Measurements from ENCODE around the gene CYP4F2. TPM values are rescaled to one million over a fixed set of nuclear protein-coding genes. Genes with fewer than 3 reads are reported as not detected.

Gene CYP4F2
- total and polyA plus RNA-seq, 12 donors = not detected

DNA sequence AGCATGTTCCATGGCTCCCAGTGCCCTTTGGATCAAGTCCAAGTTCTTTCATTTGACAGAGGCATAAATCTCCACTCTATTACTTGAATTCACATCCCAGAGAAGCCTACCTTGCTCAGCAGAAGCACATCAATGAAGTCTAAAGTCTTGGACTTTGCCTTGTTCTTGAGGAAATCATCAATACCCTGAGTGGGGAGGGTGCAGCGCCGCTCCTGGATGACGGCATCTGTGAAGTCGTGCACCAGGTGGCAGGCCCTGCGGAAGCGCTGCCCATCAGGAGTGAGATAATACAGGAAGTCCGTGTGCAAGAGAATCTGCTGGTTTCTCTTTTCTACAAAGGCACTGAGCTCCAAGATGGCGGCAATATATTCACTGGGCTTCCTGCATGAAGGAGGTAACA is 25.8 kb upstream of the CYP4F2 start:
- TF ChIP-seq, protein P1, sequence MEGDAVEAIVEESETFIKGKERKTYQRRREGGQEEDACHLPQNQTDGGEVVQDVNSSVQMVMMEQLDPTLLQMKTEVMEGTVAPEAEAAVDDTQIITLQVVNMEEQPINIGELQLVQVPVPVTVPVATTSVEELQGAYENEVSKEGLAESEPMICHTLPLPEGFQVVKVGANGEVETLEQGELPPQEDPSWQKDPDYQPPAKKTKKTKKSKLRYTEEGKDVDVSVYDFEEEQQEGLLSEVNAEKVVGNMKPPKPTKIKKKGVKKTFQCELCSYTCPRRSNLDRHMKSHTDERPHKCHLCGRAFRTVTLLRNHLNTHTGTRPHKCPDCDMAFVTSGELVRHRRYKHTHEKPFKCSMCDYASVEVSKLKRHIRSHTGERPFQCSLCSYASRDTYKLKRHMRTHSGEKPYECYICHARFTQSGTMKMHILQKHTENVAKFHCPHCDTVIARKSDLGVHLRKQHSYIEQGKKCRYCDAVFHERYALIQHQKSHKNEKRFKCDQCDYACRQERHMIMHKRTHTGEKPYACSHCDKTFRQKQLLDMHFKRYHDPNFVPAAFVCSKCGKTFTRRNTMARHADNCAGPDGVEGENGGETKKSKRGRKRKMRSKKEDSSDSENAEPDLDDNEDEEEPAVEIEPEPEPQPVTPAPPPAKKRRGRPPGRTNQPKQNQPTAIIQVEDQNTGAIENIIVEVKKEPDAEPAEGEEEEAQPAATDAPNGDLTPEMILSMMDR (IDR thresholded peaks at IDR 0.05) = no peak
- no peak for TF ChIP-seq POLR2A (IDR thresholded peaks at IDR 0.05)
- DNase-seq = no peak
- Histone ChIP-seq H3K4me1 (replicated peaks in 1 of 2) (no peaks in the 10 kb centered on the region), H3K27me3 (peaks cover 4% of the 10 kb centered on the region), H3K36me3 (replicated peaks in 1 of 2) (no peaks in the 10 kb centered on the region), H3K9me3 (replicated peaks in 1 of 3) (no peaks in the 10 kb centered on the region), H3K4me3 (no peak overlapping the region), H3K27ac (no peak overlapping the region)
- 81 to 83% (median 83%) methylated on average over 8 of the region's 8 CpGs for WGBS, 4 donors
- intact Hi-C loops (cut with DNase I) = no loop called here

DNA sequence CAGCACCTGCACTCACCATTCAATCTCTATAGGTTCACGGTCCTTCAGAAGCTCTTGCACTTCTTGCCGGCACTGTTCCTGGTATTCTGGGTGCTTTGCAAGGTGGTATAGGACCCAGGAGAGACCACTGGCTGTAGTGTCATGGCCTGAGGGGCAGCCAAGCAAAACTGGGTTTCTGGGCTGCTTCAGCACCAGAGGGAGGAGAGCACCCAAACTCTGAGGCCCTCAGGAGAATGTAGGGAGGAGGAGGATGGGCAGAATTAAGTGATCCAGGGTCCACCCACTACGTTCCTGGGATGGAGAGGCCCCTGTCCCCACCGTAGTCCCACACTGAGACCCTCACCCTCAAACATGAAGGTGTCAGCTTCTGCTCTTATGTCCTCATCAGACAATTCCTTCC is 24.1 kb upstream of the CYP4F2 start:
- Histone ChIP-seq H3K36me3 (replicated peaks in 1 of 2) (no peaks in the 10 kb centered on the region), H3K4me1 (replicated peaks in 1 of 2) (no peaks in the 10 kb centered on the region), H3K4me3 (no peak overlapping the region), H3K27me3 (no peaks in the 10 kb centered on the region), H3K27ac (no peak overlapping the region), H3K9me3 (replicated peaks in 1 of 3) (no peaks in the 10 kb centered on the region)
- intact Hi-C loops (cut with DNase I) = no loop called here
- DNase-seq = no peak
- 44 to 86% (median 69%) methylated on average over 2 to 4 of the region's 4 CpGs for WGBS, 4 donors
- TF ChIP-seq, protein P1 (IDR thresholded peaks at IDR 0.05) = no peak
- no peak for TF ChIP-seq POLR2A (IDR thresholded peaks at IDR 0.05)

DNA sequence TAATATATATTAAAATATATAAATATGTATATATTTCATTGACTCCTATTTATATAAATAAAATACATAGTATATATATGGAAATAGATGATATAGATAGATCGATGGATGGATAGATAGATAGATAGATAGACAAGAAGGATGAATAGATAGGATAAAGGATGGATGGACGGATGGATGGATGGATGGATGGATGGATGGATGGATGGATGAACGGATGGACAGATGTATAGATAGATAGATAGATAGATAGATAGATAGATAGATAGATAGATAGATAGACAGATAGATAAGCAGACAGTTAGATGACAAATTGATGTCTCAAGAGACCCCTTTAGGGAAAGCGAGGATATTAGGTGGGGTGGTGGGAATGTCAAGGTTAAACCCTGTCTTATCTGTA is 21.4 kb upstream of the CYP4F2 start:
- no peak for DNase-seq
- WGBS, 4 donors = 67 to 77% (median 70%) methylated on average over 4 of the region's 4 CpGs
- peaks cover 8% of the 10 kb centered on the region for H3K27me3 ChIP-seq
- TF ChIP-seq POLR2A (IDR thresholded peaks at IDR 0.05) = no peak
- H3K9me3 ChIP-seq (replicated peaks in 1 of 3) = peaks cover 0 to 7% (median 3%) of the 10 kb centered on the region in 3 donors
- intact Hi-C loops (cut with DNase I) = no loop called here
- no peak overlapping the region for H3K27ac ChIP-seq
- no peaks in the 10 kb centered on the region for H3K36me3 ChIP-seq (replicated peaks in 1 of 2)
- no peaks in the 10 kb centered on the region for H3K4me1 ChIP-seq (replicated peaks in 1 of 2)
- H3K4me3 ChIP-seq = no peak overlapping the region

DNA sequence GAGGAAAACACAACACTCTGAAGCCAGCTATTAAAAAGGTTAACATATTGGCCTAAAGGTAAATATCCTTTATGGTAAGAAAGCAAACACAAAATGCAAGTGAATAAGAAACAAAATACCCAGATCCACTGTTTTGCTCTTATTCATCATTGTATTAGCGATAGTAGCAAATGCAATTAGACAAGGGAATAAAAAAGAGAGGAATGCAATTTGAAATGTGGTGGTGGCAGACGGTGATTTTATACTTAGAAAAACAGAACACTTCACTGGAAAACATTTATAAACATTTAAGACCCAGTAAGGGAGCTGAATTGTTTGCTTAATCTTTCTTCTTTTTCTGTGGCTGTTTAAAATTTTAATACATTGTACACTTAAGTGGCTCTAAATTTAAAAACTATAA is 17.2 kb upstream of the CYP4F2 start:
- Histone ChIP-seq H3K4me1 (replicated peaks in 1 of 2) (no peaks in the 10 kb centered on the region), H3K4me3 (no peak overlapping the region), H3K9me3 (replicated peaks in 1 of 3) (peaks cover 0 to 7% (median 3%) of the 10 kb centered on the region in 3 donors), H3K36me3 (replicated peaks in 1 of 2) (no peaks in the 10 kb centered on the region), H3K27me3 (peaks cover 28% of the 10 kb centered on the region), H3K27ac (no peak overlapping the region)
- TF ChIP-seq POLR2A (IDR thresholded peaks at IDR 0.05) = no peak
- TF ChIP-seq, protein P1 (IDR thresholded peaks at IDR 0.05) = no peak
- WGBS, 4 donors = 83 to 89% (median 87%) methylated on average over 2 of the region's 2 CpGs
- intact Hi-C loops (cut with DNase I) = no loop called here
- no peak for DNase-seq

DNA sequence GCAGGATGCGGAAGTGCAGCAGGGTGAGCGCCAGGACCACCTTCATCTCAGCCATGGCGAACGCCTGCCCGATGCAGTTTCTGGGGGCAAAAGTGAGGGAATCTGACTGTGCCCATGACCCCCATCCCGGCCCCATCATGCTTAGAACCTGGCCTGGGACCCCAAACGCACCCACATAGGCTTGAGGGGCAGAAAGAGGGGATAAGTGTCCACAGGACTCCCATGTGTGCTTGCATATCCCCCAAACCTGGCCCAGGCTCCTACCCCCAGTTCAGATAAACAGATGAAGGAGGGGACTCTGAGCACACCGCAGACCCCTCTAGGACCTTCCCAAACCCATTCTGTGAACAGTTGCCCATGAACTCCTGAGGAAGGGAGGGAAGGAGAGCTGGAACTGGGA is 16.0 kb upstream of the CYP4F2 start:
- Histone ChIP-seq H3K4me1 (replicated peaks in 1 of 2) (no peaks in the 10 kb centered on the region), H3K4me3 (no peak overlapping the region), H3K36me3 (replicated peaks in 1 of 2) (no peaks in the 10 kb centered on the region), H3K27me3 (peaks cover 28% of the 10 kb centered on the region), H3K27ac (no peak overlapping the region), H3K9me3 (replicated peaks in 1 of 3) (peaks cover 0 to 7% (median 3%) of the 10 kb centered on the region in 3 donors)
- 87 to 96% (median 88%) methylated on average over 6 to 8 of the region's 8 CpGs for WGBS, 4 donors
- intact Hi-C loops (cut with DNase I) = no loop called here
- no peak for DNase-seq
- TF ChIP-seq POLR2A (IDR thresholded peaks at IDR 0.05) = no peak
- TF ChIP-seq, protein P1 (IDR thresholded peaks at IDR 0.05) = no peak
